ENCODE data around the gene ALK. TPM values are rescaled to one million over a fixed set of nuclear protein-coding genes. Genes with fewer than 3 reads are reported as not detected.
A peak's percentile ranks its signal among the peaks of the same experiment; 100 is the strongest.

ALK gene
- polyA plus RNA-seq, 1 experiment, result not detected

GRCh38 chr2:29583548-29584156 lies 337.7 kb downstream of the ALK start:
- Histone ChIP-seq H3K4me3 (ENCODE audit: low read depth, low read length) (no peak overlapping the region), H3K9me3 (ENCODE audit: control insufficient read depth, insufficient read depth, low read length) (no peaks in the 10 kb centered on the region), H3K27ac (ENCODE audit: low read depth, low read length) (no peak overlapping the region), H3K27me3 (ENCODE audit: control insufficient read depth, insufficient read depth, low read length) (no peaks in the 10 kb centered on the region)
- ChIA-PET CTCF (no interaction called here), POLR2A (no interaction called here)
- no peak for TF ChIP-seq CTCF (IDR thresholded peaks at IDR 0.05; ENCODE audit: low read depth, low read length)
- no peak for DNase-seq (ENCODE audit: low read depth, low spot score)

- DNase-seq (ENCODE audit: low read depth, low spot score), result peak; percentile 13
- H3K27me3 ChIP-seq (ENCODE audit: control insufficient read depth, insufficient read depth, low read length), result no peaks in the 10 kb centered on the region
- H3K4me3 ChIP-seq (ENCODE audit: low read depth, low read length), result no peak overlapping the region
- CTCF ChIA-PET, result interaction anchor here (0.6 kb wide), 1 partner anchor 131 kb away, joined by 5 read pairs; no protein-coding TSS in a partner anchor
- no peak overlapping the region for H3K27ac ChIP-seq (ENCODE audit: low read depth, low read length)
- no peak for TF ChIP-seq CTCF (IDR thresholded peaks at IDR 0.05; ENCODE audit: low read depth, low read length)
- no peaks in the 10 kb centered on the region for H3K9me3 ChIP-seq (ENCODE audit: control insufficient read depth, insufficient read depth, low read length)
- POLR2A ChIA-PET, result no interaction called here
Observed at GRCh38 chr2:29583104-29583503, 338.3 kb downstream of the ALK start.

- CTCF ChIA-PET, result no interaction called here
- Histone ChIP-seq H3K9me3 (ENCODE audit: control insufficient read depth, insufficient read depth, low read length) (no peaks in the 10 kb centered on the region), H3K27ac (ENCODE audit: low read depth, low read length) (no peak overlapping the region), H3K27me3 (ENCODE audit: control insufficient read depth, insufficient read depth, low read length) (no peaks in the 10 kb centered on the region), H3K4me3 (ENCODE audit: low read depth, low read length) (no peak overlapping the region)
- DNase-seq (ENCODE audit: low read depth, low spot score), result no peak
- TF ChIP-seq CTCF (IDR thresholded peaks at IDR 0.05; ENCODE audit: low read depth, low read length), result no peak
- POLR2A ChIA-PET, result no interaction called here
Observed at GRCh38 chr2:29582062-29582461, 339.3 kb downstream of the ALK start.

GRCh38 chr2:29580223-29580622 lies 341.2 kb downstream of the ALK start:
- DNase-seq (ENCODE audit: low read depth, low spot score), result no peak
- ChIA-PET POLR2A (no interaction called here), CTCF (no interaction called here)
- TF ChIP-seq CTCF (IDR thresholded peaks at IDR 0.05; ENCODE audit: low read depth, low read length), result no peak
- no peak overlapping the region for H3K27ac ChIP-seq (ENCODE audit: low read depth, low read length)
- H3K4me3 ChIP-seq (ENCODE audit: low read depth, low read length), result no peak overlapping the region
- no peaks in the 10 kb centered on the region for H3K9me3 ChIP-seq (ENCODE audit: control insufficient read depth, insufficient read depth, low read length)
- H3K27me3 ChIP-seq (ENCODE audit: control insufficient read depth, insufficient read depth, low read length), result peaks cover 6% of the 10 kb centered on the region

GRCh38 chr2:29579495-29580169 lies 341.8 kb downstream of the ALK start:
- TF ChIP-seq CTCF (IDR thresholded peaks at IDR 0.05; ENCODE audit: low read depth, low read length), result no peak

More at GRCh38 chr2:29579495-29580169, 341.8 kb downstream of the ALK start:
- DNase-seq (ENCODE audit: low read depth, low spot score), result no peak
- H3K27me3 ChIP-seq (ENCODE audit: control insufficient read depth, insufficient read depth, low read length), result peaks cover 9% of the 10 kb centered on the region
- ChIA-PET CTCF (interaction anchor here (0.6 kb wide), 1 partner anchor 15 kb away, joined by 12 read pairs; no protein-coding TSS in a partner anchor), POLR2A (no interaction called here)
- H3K4me3 ChIP-seq (ENCODE audit: low read depth, low read length), result no peak overlapping the region
- no peaks in the 10 kb centered on the region for H3K9me3 ChIP-seq (ENCODE audit: control insufficient read depth, insufficient read depth, low read length)
- H3K27ac ChIP-seq (ENCODE audit: low read depth, low read length), result no peak overlapping the region
